Peyer's patch (tissue), 4 donors: Measurements from ENCODE around the gene TFAP2B. TPM values are rescaled to one million over a fixed set of nuclear protein-coding genes. Genes with fewer than 3 reads are reported as not detected.

Experiments
- DNase-seq, 3 donors: peaks; one replicate each; pipeline ENCODE4 v3.0.0-alpha.2; 2017 to 2019
- H3K27ac ChIP-seq, 4 donors: fragments of 200-600 bp; sonication (generic); one replicate each; pipeline ENCODE4 v1.5.1; 2016 to 2019
- H3K27me3 ChIP-seq, 2 donors: fragments of 200-600 bp; sonication (generic); one replicate each; pipeline ENCODE4 v1.5.1; 2019
- H3K36me3 ChIP-seq, 3 donors: fragments of 200-600 bp; sonication (generic); one replicate each; pipeline ENCODE4 v1.5.1; 2016 to 2019
- H3K4me1 ChIP-seq, 4 donors: fragments of 200-600 bp; sonication (generic); one replicate each; pipeline ENCODE4 v1.5.1; 2016 to 2019
- H3K4me3 ChIP-seq, 4 donors: fragments of 200-600 bp; sonication (generic); 1 replicate in 3 of 4; 2 replicates in 1 of 4; pipeline ENCODE4 v1.5.1; 2016 to 2019; ENCODE audit warnings: mild to moderate bottlenecking in 1 of 4
- H3K9me3 ChIP-seq, 4 donors: fragments of 200-600 bp; sonication (generic); one replicate each; pipeline ENCODE4 v1.5.1; 2016 to 2019; ENCODE audit warnings: mild to moderate bottlenecking in 1 of 4
- POLR2A ChIP-seq, 2 donors: fragments of 450-650 bp; IDR thresholded peaks; one replicate each; pipeline ENCODE4 v1.5.1; 2017; ENCODE audit warnings: antibody characterized with exemption in 2 of 2, mild to moderate bottlenecking in 2 of 2, moderate library complexity in 2 of 2
- total RNA-seq, 4 donors: library from RNA; depleted of rRNA; stranded (reverse); fragments of >200 nt; gene quantifications; one replicate each; pipeline ENCODE4 v1.1.0, GENCODE V29; 2016
- TF ChIP-seq, protein P1 (sequence below), 6 experiments: fragments of 450-650 bp in 4 of 6; fragments of 200-600 bp in 2 of 6; sonication (generic) in 1 of 6; IDR thresholded peaks; one replicate each; pipeline ENCODE4 v1.5.1; 2017 to 2019; ENCODE audit warnings: antibody characterized with exemption in 6 of 6, mild to moderate bottlenecking in 3 of 6, moderate library complexity in 1 of 6

The TFAP2B gene
- total RNA-seq, 4 donors from 2014 or later: not detected

DNA sequence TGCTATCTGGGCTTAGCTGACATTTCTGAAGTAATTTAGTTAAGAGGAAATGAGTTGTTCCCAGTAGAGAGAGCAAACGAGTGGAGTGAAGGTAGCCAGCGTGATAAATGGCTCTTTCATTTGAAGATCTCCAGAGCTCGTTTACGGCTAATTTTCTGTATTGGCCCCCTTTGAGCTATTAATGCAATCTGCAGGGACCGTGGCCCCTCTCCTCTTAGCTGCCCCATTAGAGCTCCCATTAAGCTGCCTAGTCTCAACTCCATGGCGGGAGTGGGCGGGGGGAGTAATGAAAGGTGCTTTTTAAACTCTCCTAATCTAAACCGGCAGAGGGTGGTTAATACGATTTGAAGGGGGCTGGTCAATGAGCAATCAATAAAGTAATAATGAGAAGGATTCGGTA lies 12.5 kb downstream of the TFAP2B start:
- TF ChIP-seq, protein P1, sequence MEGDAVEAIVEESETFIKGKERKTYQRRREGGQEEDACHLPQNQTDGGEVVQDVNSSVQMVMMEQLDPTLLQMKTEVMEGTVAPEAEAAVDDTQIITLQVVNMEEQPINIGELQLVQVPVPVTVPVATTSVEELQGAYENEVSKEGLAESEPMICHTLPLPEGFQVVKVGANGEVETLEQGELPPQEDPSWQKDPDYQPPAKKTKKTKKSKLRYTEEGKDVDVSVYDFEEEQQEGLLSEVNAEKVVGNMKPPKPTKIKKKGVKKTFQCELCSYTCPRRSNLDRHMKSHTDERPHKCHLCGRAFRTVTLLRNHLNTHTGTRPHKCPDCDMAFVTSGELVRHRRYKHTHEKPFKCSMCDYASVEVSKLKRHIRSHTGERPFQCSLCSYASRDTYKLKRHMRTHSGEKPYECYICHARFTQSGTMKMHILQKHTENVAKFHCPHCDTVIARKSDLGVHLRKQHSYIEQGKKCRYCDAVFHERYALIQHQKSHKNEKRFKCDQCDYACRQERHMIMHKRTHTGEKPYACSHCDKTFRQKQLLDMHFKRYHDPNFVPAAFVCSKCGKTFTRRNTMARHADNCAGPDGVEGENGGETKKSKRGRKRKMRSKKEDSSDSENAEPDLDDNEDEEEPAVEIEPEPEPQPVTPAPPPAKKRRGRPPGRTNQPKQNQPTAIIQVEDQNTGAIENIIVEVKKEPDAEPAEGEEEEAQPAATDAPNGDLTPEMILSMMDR (IDR thresholded peaks at IDR 0.05): no peak
- TF ChIP-seq POLR2A (IDR thresholded peaks at IDR 0.05): no peak
- H3K27ac ChIP-seq: no peak overlapping the region
- H3K4me3 ChIP-seq: no peak overlapping the region
- peaks cover 0 to 11% of the 10 kb centered on the region in 2 donors for H3K27me3 ChIP-seq
- H3K36me3 ChIP-seq: no peaks in the 10 kb centered on the region
- H3K4me1 ChIP-seq: no peaks in the 10 kb centered on the region
- no peak for DNase-seq
- no peaks in the 10 kb centered on the region for H3K9me3 ChIP-seq

DNA sequence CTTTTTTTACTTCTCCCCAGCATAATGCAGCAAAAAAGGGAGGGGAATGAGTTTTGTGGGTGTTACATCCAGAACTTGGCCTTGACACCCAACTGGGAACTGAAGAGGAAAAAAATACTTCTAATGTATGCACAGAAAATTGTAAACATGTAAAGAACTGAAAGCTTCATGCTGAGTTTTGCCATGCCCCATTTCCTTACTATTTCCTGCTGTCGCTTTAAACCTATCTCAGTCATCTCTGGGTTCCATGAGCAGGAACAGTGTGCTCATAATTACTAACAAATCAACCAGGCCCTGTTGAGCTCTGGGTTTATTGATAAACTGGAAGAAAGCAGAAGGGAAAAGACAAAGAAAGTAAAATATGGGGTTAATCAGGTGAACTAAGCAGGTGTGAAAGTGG lies 14.2 kb downstream of the TFAP2B start:
- no peak overlapping the region for H3K4me3 ChIP-seq
- H3K4me1 ChIP-seq: no peaks in the 10 kb centered on the region
- no peaks in the 10 kb centered on the region for H3K9me3 ChIP-seq
- H3K36me3 ChIP-seq: no peaks in the 10 kb centered on the region
- TF ChIP-seq, protein P1 (IDR thresholded peaks at IDR 0.05): no peak
- no peak for TF ChIP-seq POLR2A (IDR thresholded peaks at IDR 0.05)
- H3K27me3 ChIP-seq: peaks cover 0 to 8% of the 10 kb centered on the region in 2 donors
- no peak for DNase-seq
- no peak overlapping the region for H3K27ac ChIP-seq

DNA sequence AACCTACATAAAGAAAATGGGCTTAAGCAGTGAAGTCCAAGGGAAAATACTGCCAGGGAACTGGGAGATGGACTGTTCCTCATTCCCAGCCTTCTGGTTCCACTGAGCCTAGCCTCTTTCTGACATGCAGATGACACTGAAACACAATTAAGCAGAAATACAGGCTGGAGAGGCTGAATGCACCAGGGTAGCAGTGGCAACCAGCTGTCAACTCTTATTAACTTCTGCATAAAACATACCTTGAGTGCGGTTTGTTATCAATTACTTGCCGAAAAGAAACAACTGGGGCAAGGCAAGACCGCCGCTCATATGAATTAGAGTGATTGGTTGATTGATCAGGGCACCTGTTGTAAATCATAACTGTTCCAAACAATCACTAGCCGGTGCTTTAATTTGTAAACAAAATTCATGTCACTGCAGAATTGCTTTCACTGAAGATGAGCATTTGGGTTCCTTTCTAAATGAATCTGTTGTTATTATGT lies 16.3 kb downstream of the TFAP2B start:
- H3K4me1 ChIP-seq: no peaks in the 10 kb centered on the region
- peaks cover 0 to 6% of the 10 kb centered on the region in 2 donors for H3K27me3 ChIP-seq
- TF ChIP-seq, protein P1 (IDR thresholded peaks at IDR 0.05): no peak
- no peak for TF ChIP-seq POLR2A (IDR thresholded peaks at IDR 0.05)
- no peak overlapping the region for H3K27ac ChIP-seq
- H3K36me3 ChIP-seq: no peaks in the 10 kb centered on the region
- no peak for DNase-seq
- H3K9me3 ChIP-seq: no peaks in the 10 kb centered on the region
- no peak overlapping the region for H3K4me3 ChIP-seq

DNA sequence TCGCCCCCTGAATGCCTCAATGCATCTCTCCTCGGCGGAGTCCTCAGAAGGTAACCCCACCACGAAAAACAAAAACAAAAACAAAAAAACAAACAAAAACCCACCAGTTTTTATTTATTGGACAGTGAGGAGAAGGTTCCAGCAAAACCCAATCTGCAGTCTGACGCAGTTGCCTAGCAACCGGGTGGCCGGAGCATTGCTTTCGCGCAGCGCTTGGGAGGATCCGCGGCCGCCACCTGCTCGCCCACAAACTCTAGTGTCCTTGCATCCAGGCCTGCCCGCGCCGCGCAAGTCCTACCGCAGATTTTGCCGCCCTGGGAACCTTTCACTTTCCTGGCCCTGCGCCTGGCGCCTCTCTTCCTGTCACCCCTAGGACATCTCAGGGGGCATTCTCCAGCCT lies 17.6 kb downstream of the TFAP2B start:
- H3K4me1 ChIP-seq: no peaks in the 10 kb centered on the region
- H3K27ac ChIP-seq: no peak overlapping the region
- H3K27me3 ChIP-seq: peaks cover 0 to 14% of the 10 kb centered on the region in 2 donors
- H3K4me3 ChIP-seq: no peak overlapping the region
- H3K36me3 ChIP-seq: no peaks in the 10 kb centered on the region
- TF ChIP-seq, protein P1 (IDR thresholded peaks at IDR 0.05): no peak
- no peak for TF ChIP-seq POLR2A (IDR thresholded peaks at IDR 0.05)
- no peak for DNase-seq
- no peaks in the 10 kb centered on the region for H3K9me3 ChIP-seq

DNA sequence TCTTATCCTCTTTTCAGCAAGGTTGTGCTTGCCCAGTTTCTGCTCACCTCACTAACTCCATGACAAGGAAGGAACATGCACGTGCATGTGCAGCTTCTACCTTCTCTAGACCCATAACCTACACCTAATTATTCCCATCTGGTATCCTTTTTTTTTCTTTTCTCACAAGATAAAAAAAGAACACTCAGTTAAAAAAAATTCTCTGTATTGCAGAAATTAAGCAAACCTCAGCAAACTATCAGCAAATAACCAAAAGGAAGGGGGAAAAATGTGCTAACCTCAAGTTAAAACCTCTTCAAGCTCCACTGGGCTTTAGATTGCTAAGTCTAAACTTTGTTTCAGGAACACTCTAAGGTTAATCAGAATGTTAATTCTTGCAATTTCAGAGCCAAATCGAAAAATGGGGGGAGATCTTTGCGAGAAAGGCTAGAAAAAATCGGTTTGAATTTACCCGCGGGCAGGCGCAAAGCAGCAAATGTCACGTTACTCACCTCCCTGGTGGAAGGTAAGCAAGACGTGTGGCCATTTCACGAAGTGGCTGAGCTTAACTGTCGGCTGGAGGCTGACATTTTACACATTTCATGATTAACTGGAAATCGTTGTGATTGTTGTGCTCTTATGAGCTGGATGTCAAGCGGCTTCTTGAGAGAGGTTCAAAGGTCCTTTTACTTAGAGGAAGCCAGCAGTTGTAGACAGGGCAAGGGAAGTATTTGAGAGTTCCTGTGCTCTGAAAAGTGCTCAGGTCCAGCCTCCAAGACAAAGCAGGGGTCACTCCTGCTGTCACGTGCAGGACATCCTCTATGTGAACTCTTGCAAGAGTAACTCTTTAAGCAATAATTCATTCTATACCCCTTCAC lies 19.1 kb downstream of the TFAP2B start:
- Histone ChIP-seq H3K9me3 (no peaks in the 10 kb centered on the region), H3K4me1 (no peaks in the 10 kb centered on the region), H3K27me3 (peaks cover 0 to 22% of the 10 kb centered on the region in 2 donors), H3K36me3 (no peaks in the 10 kb centered on the region), H3K4me3 (no peak overlapping the region), H3K27ac (no peak overlapping the region)
- TF ChIP-seq, protein P1 (IDR thresholded peaks at IDR 0.05): no peak
- TF ChIP-seq POLR2A (IDR thresholded peaks at IDR 0.05): no peak
- no peak for DNase-seq
